Tibial nerve (tissue), 3 donors: ENCODE data around the gene CCDC177.

ENCODE experiments used
- EP300 ChIP-seq, 2 donors: sonication (generic); formaldehyde crosslinking; IDR thresholded peaks; one replicate each; pipeline ENCODE4 v1.6.1; 2017; ENCODE audit warnings: antibody characterized with exemption in 2 of 2, mild to moderate bottlenecking in 1 of 2
- POLR2A ChIP-seq, 2 donors: fragments of 450-650 bp; IDR thresholded peaks; one replicate each; pipeline ENCODE4 v1.6.1; 2017; ENCODE audit warnings: antibody characterized with exemption in 2 of 2, mild to moderate bottlenecking in 2 of 2, moderate library complexity in 2 of 2

DNA sequence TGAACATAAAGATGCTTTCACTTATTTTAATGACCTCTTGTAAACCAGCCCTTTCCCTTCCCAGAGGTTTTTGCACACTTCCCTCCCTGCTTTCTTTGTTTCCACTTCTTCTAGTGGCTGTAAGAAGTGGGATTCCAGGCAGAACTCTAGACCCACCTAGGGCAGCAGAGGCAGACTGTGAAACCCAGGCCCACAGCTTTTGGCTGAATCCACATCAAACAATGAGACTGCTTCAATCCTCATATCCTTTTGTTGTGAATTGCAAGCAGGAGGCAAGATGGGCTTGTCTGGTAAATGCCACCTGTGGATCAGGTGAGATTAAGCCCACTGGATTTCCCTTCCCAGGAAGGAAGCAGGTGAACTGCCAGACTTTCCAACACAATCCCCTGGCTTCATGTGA lies 12.8 kb downstream of the CCDC177 start:
- no peak for TF ChIP-seq POLR2A (IDR thresholded peaks at IDR 0.05)
- TF ChIP-seq EP300 (IDR thresholded peaks at IDR 0.05): no peak
